ENCODE results near the gene ZSCAN9. TPM values are rescaled to one million over a fixed set of nuclear protein-coding genes. Genes with fewer than 3 reads are reported as not detected.

The ZSCAN9 gene
- 10.0 TPM for polyA plus RNA-seq (2012; ENCODE audit: missing spikeins)

- TF ChIP-seq TAF1 (IDR thresholded peaks at IDR 0.05; ENCODE audit: borderline replicate concordance, low read depth, low read length) (peak; percentile 97), POLR2A (IDR thresholded peaks at IDR 0.05; ENCODE audit: low read depth, low read length) (peak; percentile 89), POLR2AphosphoS5 (IDR thresholded peaks at IDR 0.05; ENCODE audit: low read depth, low read length) (peak; percentile 91)
- DNase-seq (ENCODE audit: insufficient read length) (peak; percentile 52), FAIRE-seq (peak; percentile 92)
Measured at GRCh38 chr6:28225056-28225834, at the start of gene ZSCAN9. Gene ZSCAN9 (plus strand): TSS chr6:28225275. CDS start chr6:28227085, 1,810 bp downstream.

- FAIRE-seq: no peak
- no peak for DNase-seq (ENCODE audit: insufficient read length)
- no peak for TF ChIP-seq POLR2AphosphoS5 (IDR thresholded peaks at IDR 0.05; ENCODE audit: low read depth, low read length)
- TF ChIP-seq TAF1 (IDR thresholded peaks at IDR 0.05; ENCODE audit: borderline replicate concordance, low read depth, low read length): no peak
- no peak for TF ChIP-seq POLR2A (IDR thresholded peaks at IDR 0.05; ENCODE audit: low read depth, low read length)
Measured at GRCh38 chr6:28176373-28176772, 48.7 kb upstream of the ZSCAN9 start.

GRCh38 chr6:28182255-28182654 is 42.8 kb upstream of the ZSCAN9 start:
- TF ChIP-seq POLR2AphosphoS5 (IDR thresholded peaks at IDR 0.05; ENCODE audit: low read depth, low read length): no peak
- TF ChIP-seq POLR2A (IDR thresholded peaks at IDR 0.05; ENCODE audit: low read depth, low read length): no peak
- no peak for TF ChIP-seq TAF1 (IDR thresholded peaks at IDR 0.05; ENCODE audit: borderline replicate concordance, low read depth, low read length)
- DNase-seq (ENCODE audit: insufficient read length): no peak
- FAIRE-seq: no peak

- TF ChIP-seq POLR2AphosphoS5 (IDR thresholded peaks at IDR 0.05; ENCODE audit: low read depth, low read length) (no peak), POLR2A (IDR thresholded peaks at IDR 0.05; ENCODE audit: low read depth, low read length) (no peak), TAF1 (IDR thresholded peaks at IDR 0.05; ENCODE audit: borderline replicate concordance, low read depth, low read length) (no peak)
- no peak for FAIRE-seq
- DNase-seq (ENCODE audit: insufficient read length): no peak
Measured at GRCh38 chr6:28188111-28188979, 36.7 kb upstream of the ZSCAN9 start.

- FAIRE-seq (no peak), DNase-seq (ENCODE audit: insufficient read length) (no peak)
- TF ChIP-seq POLR2A (IDR thresholded peaks at IDR 0.05; ENCODE audit: low read depth, low read length) (no peak), TAF1 (IDR thresholded peaks at IDR 0.05; ENCODE audit: borderline replicate concordance, low read depth, low read length) (no peak), POLR2AphosphoS5 (IDR thresholded peaks at IDR 0.05; ENCODE audit: low read depth, low read length) (no peak)
Measured at GRCh38 chr6:28200020-28200419, 25.1 kb upstream of the ZSCAN9 start.

GRCh38 chr6:28203201-28203600 is 21.9 kb upstream of the ZSCAN9 start:
- TF ChIP-seq POLR2AphosphoS5 (IDR thresholded peaks at IDR 0.05; ENCODE audit: low read depth, low read length): no peak
- TF ChIP-seq TAF1 (IDR thresholded peaks at IDR 0.05; ENCODE audit: borderline replicate concordance, low read depth, low read length): no peak
- FAIRE-seq (no peak), DNase-seq (ENCODE audit: insufficient read length) (no peak)

GRCh38 chr6:28205879-28206278 is 19.2 kb upstream of the ZSCAN9 start:
- TF ChIP-seq POLR2AphosphoS5 (IDR thresholded peaks at IDR 0.05; ENCODE audit: low read depth, low read length) (no peak), POLR2A (IDR thresholded peaks at IDR 0.05; ENCODE audit: low read depth, low read length) (no peak), TAF1 (IDR thresholded peaks at IDR 0.05; ENCODE audit: borderline replicate concordance, low read depth, low read length) (no peak)
- DNase-seq (ENCODE audit: insufficient read length): no peak
- no peak for FAIRE-seq

GRCh38 chr6:28206527-28206926 is 18.5 kb upstream of the ZSCAN9 start:
- TF ChIP-seq POLR2A (IDR thresholded peaks at IDR 0.05; ENCODE audit: low read depth, low read length): no peak
- TF ChIP-seq POLR2AphosphoS5 (IDR thresholded peaks at IDR 0.05; ENCODE audit: low read depth, low read length): no peak
- TF ChIP-seq TAF1 (IDR thresholded peaks at IDR 0.05; ENCODE audit: borderline replicate concordance, low read depth, low read length): no peak
- DNase-seq (ENCODE audit: insufficient read length) (no peak), FAIRE-seq (no peak)

GRCh38 chr6:28206928-28207509 is 18.1 kb upstream of the ZSCAN9 start:
- DNase-seq (ENCODE audit: insufficient read length): no peak
- no peak for FAIRE-seq
- TF ChIP-seq POLR2A (IDR thresholded peaks at IDR 0.05; ENCODE audit: low read depth, low read length) (no peak), POLR2AphosphoS5 (IDR thresholded peaks at IDR 0.05; ENCODE audit: low read depth, low read length) (no peak), TAF1 (IDR thresholded peaks at IDR 0.05; ENCODE audit: borderline replicate concordance, low read depth, low read length) (no peak)

- DNase-seq (ENCODE audit: insufficient read length) (peak; percentile 31), FAIRE-seq (no peak)
- TF ChIP-seq POLR2A (IDR thresholded peaks at IDR 0.05; ENCODE audit: low read depth, low read length) (no peak), POLR2AphosphoS5 (IDR thresholded peaks at IDR 0.05; ENCODE audit: low read depth, low read length) (no peak), TAF1 (IDR thresholded peaks at IDR 0.05; ENCODE audit: borderline replicate concordance, low read depth, low read length) (no peak)
Measured at GRCh38 chr6:28207510-28208110, 17.5 kb upstream of the ZSCAN9 start.

- FAIRE-seq (peak; percentile 17), DNase-seq (ENCODE audit: insufficient read length) (no peak)
- TF ChIP-seq POLR2AphosphoS5 (IDR thresholded peaks at IDR 0.05; ENCODE audit: low read depth, low read length) (no peak), POLR2A (IDR thresholded peaks at IDR 0.05; ENCODE audit: low read depth, low read length) (no peak), TAF1 (IDR thresholded peaks at IDR 0.05; ENCODE audit: borderline replicate concordance, low read depth, low read length) (no peak)
Measured at GRCh38 chr6:28208111-28208659, 16.9 kb upstream of the ZSCAN9 start.
